ENCODE data around the gene ASZ1.
"Not testable (repeated sequence)": the region's sequence is repeated elsewhere in the genome, so short reads cannot be mapped to it uniquely, and the experiment has no call there.

DNA sequence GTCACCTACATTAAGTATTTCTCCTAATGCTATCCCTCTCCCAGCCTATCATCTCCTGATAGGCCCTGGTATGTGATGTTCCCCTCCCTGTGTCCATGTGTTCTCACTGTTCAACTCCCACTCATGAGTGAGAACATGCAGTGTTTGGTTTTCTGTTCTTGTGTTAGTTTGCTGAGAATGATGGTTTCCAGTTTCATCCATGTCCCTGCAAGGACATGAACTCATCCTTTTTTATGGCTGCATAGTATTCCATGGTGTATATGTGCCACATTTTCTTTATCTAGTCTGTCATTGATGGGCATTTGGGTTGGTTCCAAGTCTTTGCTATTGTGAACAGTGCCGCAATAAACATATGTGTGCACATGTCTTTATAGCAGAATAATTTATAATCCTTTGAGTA lies 12.7 kb downstream of the ASZ1 start:
- not testable (repeated sequence) for TF ChIP-seq SP2, ZNF747 (tag by site-specific recombination; IDR thresholded peaks at IDR 0.05)
- TF ChIP-seq, protein P1, sequence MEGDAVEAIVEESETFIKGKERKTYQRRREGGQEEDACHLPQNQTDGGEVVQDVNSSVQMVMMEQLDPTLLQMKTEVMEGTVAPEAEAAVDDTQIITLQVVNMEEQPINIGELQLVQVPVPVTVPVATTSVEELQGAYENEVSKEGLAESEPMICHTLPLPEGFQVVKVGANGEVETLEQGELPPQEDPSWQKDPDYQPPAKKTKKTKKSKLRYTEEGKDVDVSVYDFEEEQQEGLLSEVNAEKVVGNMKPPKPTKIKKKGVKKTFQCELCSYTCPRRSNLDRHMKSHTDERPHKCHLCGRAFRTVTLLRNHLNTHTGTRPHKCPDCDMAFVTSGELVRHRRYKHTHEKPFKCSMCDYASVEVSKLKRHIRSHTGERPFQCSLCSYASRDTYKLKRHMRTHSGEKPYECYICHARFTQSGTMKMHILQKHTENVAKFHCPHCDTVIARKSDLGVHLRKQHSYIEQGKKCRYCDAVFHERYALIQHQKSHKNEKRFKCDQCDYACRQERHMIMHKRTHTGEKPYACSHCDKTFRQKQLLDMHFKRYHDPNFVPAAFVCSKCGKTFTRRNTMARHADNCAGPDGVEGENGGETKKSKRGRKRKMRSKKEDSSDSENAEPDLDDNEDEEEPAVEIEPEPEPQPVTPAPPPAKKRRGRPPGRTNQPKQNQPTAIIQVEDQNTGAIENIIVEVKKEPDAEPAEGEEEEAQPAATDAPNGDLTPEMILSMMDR (tag by site-specific recombination; IDR thresholded peaks at IDR 0.05): not testable (repeated sequence)
